GM18907 (cell line): ENCODE data around the gene PAQR6.

Experiments used
- ATAC-seq: cut with Tn5 transposase; IDR thresholded peaks from one replicate; pipeline ENCODE4 v1.9.1; 2021; ENCODE audit warnings: mild to moderate bottlenecking, moderate library complexity; ENCODE audit not compliant: unreplicated experiment

PAQR6 gene

DNA sequence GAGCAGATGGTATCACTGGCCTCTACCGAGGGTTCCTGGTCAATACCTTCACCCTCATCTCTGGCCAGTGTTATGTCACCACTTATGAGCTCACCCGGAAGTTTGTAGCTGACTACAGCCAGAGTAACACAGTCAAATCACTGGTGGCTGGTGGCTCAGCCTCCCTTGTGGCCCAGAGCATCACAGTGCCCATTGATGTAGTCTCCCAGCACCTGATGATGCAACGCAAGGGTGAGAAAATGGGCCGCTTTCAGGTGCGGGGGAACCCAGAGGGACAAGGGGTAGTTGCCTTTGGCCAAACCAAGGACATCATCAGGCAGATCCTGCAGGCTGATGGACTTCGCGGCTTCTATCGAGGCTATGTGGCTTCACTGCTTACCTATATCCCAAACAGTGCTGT, 47.8 kb downstream of the PAQR6 start:
- ATAC-seq = no peak

DNA sequence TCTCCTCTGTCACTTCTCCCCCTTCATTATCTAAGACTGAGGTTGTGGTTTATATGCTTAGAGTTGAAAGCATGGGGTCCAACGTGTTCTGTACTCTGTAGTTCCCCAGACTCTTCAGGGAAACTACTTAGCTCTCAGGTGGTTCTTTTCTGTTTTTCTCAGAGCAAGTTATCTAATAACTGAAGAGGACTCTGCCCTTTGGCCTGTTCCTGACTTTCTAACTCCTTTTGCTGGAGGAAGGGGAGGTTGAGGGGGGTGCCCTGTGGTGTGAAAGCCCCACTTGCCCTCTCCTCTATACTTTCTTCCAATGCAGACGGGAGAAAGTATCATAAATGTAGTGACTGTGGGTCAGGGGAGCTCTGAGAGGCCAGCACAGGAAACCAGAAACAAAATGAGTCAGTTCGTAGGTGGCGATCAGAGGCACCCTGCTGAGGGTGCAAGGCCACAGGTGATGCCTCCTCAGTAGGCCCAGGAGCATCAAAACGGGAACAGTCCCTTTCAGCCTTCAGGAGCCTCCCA, 49.0 kb downstream of the PAQR6 start:
- ATAC-seq = no peak

DNA sequence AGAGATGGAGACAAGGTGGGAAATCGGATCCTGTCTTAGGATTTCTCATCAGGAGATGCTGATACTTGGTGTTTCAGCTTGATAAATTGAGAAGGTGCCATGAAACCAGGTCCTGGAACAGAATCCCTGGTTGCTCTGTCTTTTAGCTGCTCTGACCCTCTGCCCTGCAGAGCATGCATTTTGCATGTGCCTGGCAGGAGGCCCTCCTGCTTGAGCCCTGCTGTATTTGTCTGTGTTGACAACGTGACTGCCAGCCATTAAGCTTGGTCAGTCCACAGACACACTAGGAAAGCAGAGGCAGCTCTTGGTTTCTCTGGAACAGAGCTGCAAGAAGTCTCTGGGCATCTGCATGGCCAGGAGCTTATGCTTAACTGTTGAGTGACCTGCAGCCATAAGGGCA, 51.4 kb downstream of the PAQR6 start:
- no peak for ATAC-seq

DNA sequence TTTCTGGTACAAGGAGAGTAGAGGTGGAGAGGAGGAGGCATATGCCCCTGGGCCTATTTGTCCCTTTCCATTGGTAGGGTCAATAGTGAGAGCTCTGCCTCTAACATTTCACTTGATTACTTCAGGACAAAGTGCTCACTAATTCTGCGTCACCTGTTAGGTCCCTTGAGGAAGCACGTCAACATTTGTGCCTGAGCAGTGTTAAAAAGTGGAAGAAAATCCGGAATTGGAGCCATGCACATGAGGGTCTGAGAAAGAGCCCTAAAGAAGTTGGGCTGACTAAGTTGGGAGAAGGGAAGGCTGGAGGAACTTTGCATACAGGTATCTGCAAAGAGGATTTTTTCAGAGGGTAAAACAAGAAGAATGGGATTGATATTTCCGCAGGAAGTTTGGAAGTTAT, 52.0 kb downstream of the PAQR6 start:
- ATAC-seq = no peak

DNA sequence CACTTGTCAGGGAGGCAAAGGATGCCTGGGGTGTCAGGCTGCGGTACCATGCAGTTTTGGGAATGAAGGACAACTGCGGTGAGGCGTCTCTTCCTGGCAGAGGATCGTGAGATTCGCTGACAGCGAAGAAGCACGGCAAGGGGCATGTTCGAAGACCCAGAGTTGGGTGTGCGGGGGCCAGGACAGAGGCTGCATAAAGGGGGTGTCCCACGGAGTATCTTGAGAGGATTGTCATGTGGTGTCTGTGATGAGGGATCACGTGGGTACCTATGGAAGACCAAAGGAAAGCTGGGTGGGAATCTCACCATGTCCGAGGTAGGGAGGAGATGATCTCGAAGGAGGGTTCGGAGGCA, 53.6 kb downstream of the PAQR6 start:
- ATAC-seq = peak; percentile 7

DNA sequence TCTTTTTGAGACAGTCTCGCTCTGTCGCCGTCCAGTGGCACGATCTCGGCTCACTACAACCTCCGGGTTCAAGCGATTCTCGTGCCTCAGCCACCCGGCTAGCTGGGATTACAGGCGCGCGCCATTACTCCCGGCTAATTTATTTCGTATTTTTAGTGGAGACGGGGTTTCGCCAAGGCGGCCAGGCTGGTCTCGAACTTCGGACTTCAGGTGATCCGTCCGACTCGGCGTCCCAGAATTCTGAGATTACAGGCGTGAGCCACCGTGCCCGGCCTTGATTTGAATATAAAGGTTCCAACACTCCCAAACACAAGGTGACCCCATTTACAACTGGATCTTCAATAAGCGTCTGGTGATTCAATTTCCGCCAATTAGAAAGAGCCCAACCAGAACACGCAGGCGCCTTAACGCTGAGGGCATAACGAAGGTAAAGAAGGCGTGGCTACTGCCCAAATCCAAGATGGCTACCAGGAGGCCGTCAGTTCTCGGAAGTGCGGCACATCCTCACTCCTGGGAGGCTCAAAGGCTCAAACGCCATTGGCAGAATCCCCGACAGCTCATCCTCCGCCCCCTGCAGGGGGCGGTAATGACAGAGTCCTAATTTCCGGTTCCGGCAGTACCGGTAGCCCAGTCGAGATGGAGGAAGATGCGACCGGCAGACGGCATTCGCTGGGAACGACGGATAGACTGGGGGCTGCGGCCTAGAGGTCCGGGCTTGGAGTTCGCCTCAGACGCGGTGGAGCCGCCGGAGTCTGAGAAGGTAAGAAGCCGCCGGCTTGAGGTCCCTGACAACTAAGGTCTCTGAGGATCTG, 54.2 kb downstream of the PAQR6 start, which contains the start of gene SLC25A44:
Gene SLC25A44, plus strand, starts transcription at position 617 of the 812 bp plus-strand sequence. CDS start 5,744 bp downstream, outside the sequence.
- peak; percentile 92 for ATAC-seq
